ENCODE data around the gene STX10. TPM values are rescaled to one million over a fixed set of nuclear protein-coding genes. Genes with fewer than 3 reads are reported as not detected.

The STX10 gene
- total and polyA plus RNA-seq, 7 donors: 18.5 to 63.3 (median 20.4) TPM

GRCh38 chr19:13152974-13153568 is 2.9 kb upstream of the STX10 start:
- no peaks in the 10 kb centered on the region for H3K36me3 ChIP-seq (ENCODE audit: insufficient read depth in 1 of 2, low read depth in 1 of 2)
- 3 to 6% (median 4%) methylated on average over 55 to 59 of the region's 59 CpGs for WGBS, 3 donors
- DNase-seq: peak; percentile 93 to 97
- intact Hi-C loops (cut with DNase I): loop anchor here (5.0 kb wide), 2 partner anchors 689 to 1409 kb away; no protein-coding TSS in a partner anchor
- H3K4me1 ChIP-seq: peaks cover 22% of the 10 kb centered on the region
- TF ChIP-seq CTCF (IDR thresholded peaks at IDR 0.05): no peak
- peak overlapping the region; percentile 76 for H3K4me3 ChIP-seq
- H3K27ac ChIP-seq: peak overlapping the region; percentile 95
- no peaks in the 10 kb centered on the region for H3K27me3 ChIP-seq (ENCODE audit: insufficient read depth in 3 of 3, low read length in 2 of 3)
- peak; percentile 56 to 69 (median 62) for ATAC-seq
- no peaks in the 10 kb centered on the region for H3K9me3 ChIP-seq

GRCh38 chr19:13152356-13152973 is 2.3 kb upstream of the STX10 start:
- 0 to 1% (median 1%) methylated on average over 22 to 25 of the region's 25 CpGs for WGBS, 3 donors

DNA sequence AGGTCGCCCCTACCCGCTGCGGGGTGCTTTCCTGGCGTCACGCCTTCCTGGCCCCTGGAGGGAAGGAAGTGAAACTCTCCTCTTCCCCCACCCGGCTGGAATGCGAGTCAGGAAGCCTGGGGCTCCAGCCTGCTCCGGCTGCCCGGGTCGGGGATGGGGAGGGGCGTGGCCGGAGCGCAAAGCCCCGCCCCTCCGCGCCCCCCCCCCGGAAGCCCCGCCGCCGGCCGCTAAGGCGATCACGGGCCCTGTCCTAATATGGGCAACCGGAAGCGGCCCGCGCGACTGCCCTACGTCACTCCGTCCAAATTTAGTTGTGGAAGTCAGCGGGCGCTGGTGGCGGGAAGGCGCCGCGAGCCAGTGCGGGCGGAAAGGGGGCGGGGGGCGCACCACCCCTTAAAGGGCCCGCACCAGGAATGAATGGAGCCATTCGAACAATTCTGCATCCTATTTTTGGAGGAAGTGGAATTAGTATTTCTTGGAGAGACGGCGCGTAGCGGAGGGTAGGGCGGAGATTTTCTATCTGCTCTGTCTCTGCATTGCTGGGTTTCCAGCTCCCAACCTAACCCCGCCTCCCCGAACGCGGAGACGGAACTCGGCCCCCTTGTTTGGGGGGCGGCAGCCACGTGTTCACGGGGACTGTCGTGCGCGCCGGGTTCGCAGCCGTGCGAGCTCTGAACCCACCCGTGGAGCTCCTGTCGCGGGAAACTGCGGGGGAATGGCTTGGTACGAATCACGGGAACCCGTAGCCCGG is 1.6 kb upstream of the STX10 start:
- TF ChIP-seq CTCF (IDR thresholded peaks at IDR 0.05): no peak
- Histone ChIP-seq H3K4me3 (peak overlapping the region; percentile 93), H3K36me3 (ENCODE audit: insufficient read depth in 1 of 2, low read depth in 1 of 2) (peaks cover 0 to 3% of the 10 kb centered on the region in 2 donors), H3K27ac (peak overlapping the region; percentile 96), H3K4me1 (peaks cover 22% of the 10 kb centered on the region), H3K27me3 (ENCODE audit: insufficient read depth in 3 of 3, low read length in 2 of 3) (no peaks in the 10 kb centered on the region), H3K9me3 (no peaks in the 10 kb centered on the region)
- peak; percentile 98 to 99 for DNase-seq
- intact Hi-C loops (cut with DNase I): loop anchor here (5.0 kb wide), 2 partner anchors 691 to 1411 kb away; no protein-coding TSS in a partner anchor
- ATAC-seq: peak; percentile 72 to 77 (median 74)
- WGBS, 3 donors: 0 to 1% (median 1%) methylated on average over 57 to 71 of the region's 71 CpGs

More at GRCh38 chr19:13152356-13152973, 2.3 kb upstream of the STX10 start:
- no peaks in the 10 kb centered on the region for H3K9me3 ChIP-seq
- H3K27ac ChIP-seq: peak overlapping the region; percentile 95
- H3K27me3 ChIP-seq (ENCODE audit: insufficient read depth in 3 of 3, low read length in 2 of 3): no peaks in the 10 kb centered on the region
- intact Hi-C loops (cut with DNase I): loop anchor here (5.0 kb wide), 2 partner anchors 690 to 1410 kb away; no protein-coding TSS in a partner anchor
- ATAC-seq (peak; percentile 1 to 5 (median 3)), DNase-seq (no peak)
- H3K36me3 ChIP-seq (ENCODE audit: insufficient read depth in 1 of 2, low read depth in 1 of 2): peaks cover 0 to 1% of the 10 kb centered on the region in 2 donors
- TF ChIP-seq CTCF (IDR thresholded peaks at IDR 0.05): no peak
- peaks cover 22% of the 10 kb centered on the region for H3K4me1 ChIP-seq
- peak overlapping the region; percentile 76 for H3K4me3 ChIP-seq

DNA sequence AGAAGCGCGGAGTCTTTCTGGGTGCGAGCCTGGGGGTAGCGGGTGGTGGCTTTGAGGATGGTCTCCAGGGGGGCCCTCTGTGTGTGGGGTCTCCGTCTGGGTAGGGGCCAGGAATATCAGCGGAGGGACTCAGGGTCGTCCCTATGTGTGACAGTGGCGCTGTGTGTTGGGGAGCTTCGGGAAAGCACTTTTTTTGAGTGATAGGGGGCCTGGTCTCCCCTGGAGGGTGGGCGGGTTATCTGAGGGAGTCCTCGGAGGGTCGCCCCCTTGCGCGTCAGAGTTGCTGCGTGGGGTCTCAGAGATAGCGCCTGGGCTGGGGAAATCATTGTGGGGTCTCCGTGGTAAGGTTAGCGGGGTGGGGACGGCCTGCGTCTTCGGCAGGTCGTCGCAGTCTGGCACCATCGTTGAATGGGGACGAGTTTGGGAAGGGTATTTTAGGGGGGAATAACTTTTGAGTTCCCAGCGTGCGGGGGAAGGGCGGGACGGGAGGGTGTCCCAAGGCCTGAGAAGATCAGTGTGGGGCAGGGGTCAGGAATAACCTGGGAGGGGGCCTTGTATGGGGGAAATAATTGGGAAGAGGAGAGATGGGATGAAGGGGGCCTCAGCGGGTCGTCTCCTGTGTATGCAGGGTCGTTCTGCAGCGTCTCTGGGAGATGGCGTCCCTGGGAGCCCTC is 893 bp upstream of the STX10 start:
- WGBS, 3 donors: 0 to 1% (median 0%) methylated on average over 34 of the region's 34 CpGs
- DNase-seq: no peak
- no peaks in the 10 kb centered on the region for H3K27me3 ChIP-seq (ENCODE audit: insufficient read depth in 3 of 3, low read length in 2 of 3)
- H3K27ac ChIP-seq: peak overlapping the region; percentile 96
- intact Hi-C loops (cut with DNase I): loop anchor here (1.0 to 5.0 kb wide), 3 partner anchors 33 to 1411 kb away; partner anchors contain the start of gene NACC1 (in 1 of the 2)
- H3K36me3 ChIP-seq (ENCODE audit: insufficient read depth in 1 of 2, low read depth in 1 of 2): peaks cover 0 to 10% of the 10 kb centered on the region in 2 donors
- ATAC-seq: peak in 1 of 4 donors; percentile 0
- peak overlapping the region; percentile 93 for H3K4me3 ChIP-seq
- no peak for TF ChIP-seq CTCF (IDR thresholded peaks at IDR 0.05)
- no peaks in the 10 kb centered on the region for H3K9me3 ChIP-seq
- H3K4me1 ChIP-seq: peaks cover 22% of the 10 kb centered on the region
